HepG2 (cell line): Measurements from ENCODE around the gene ARAP1. TPM values are rescaled to one million over a fixed set of nuclear protein-coding genes. Genes with fewer than 3 reads are reported as not detected.

ENCODE experiments used
- ARID4A ChIP-seq: sonication (generic); formaldehyde crosslinking; IDR thresholded peaks from 2 replicates; pipeline ENCODE4 v1.5.0; 2020; ENCODE audit warnings: mild to moderate bottlenecking, missing genetic modification reagents, borderline replicate concordance
- CAMTA2 ChIP-seq: sonication (generic); formaldehyde crosslinking; IDR thresholded peaks from 2 replicates; pipeline ENCODE4 v1.4.0; 2020; ENCODE audit warnings: mild to moderate bottlenecking, missing genetic modification reagents, borderline replicate concordance
- CTCF ChIP-seq: sonication (generic); formaldehyde crosslinking; IDR thresholded peaks from 2 replicates; pipeline ENCODE4 v1.5.0; 2020; ENCODE audit warnings: mild to moderate bottlenecking, missing genetic modification reagents, moderate library complexity
- FOXO1 ChIP-seq: sonication (generic); formaldehyde crosslinking; IDR thresholded peaks from 2 replicates; pipeline ENCODE4 v1.4.0; 2020; ENCODE audit warnings: missing genetic modification reagents
- GMEB2 ChIP-seq: IDR thresholded peaks from 2 replicates; pipeline ENCODE4 v1.6.1; 2016; ENCODE audit warnings: missing biosample characterization, missing genetic modification reagents, low read depth
- HDAC1 ChIP-seq: sonication (generic); formaldehyde crosslinking; IDR thresholded peaks from 2 replicates; pipeline ENCODE4 v1.5.1; 2020; ENCODE audit warnings: mild to moderate bottlenecking, missing genetic modification reagents
- NAIF1 ChIP-seq: sonication (generic); formaldehyde crosslinking; IDR thresholded peaks from 2 replicates; pipeline ENCODE4 v1.5.0; 2020; ENCODE audit warnings: mild to moderate bottlenecking, missing genetic modification reagents, borderline replicate concordance
- NCOA5 ChIP-seq: sonication (generic); formaldehyde crosslinking; IDR thresholded peaks from 2 replicates; pipeline ENCODE4 v1.4.0; 2020; ENCODE audit warnings: missing genetic modification reagents
- NFATC3 ChIP-seq: sonication (generic); formaldehyde crosslinking; IDR thresholded peaks from 2 replicates; pipeline ENCODE4 v1.5.1; 2020; ENCODE audit warnings: mild to moderate bottlenecking, missing genetic modification reagents
- NFIC ChIP-seq: IDR thresholded peaks from 2 replicates; pipeline ENCODE4 v1.6.1; 2012; ENCODE audit warnings: mild to moderate bottlenecking, low read length, inconsistent platforms
- PRDM15 ChIP-seq: sonication (generic); formaldehyde crosslinking; IDR thresholded peaks from 2 replicates; pipeline ENCODE4 v1.4.0; 2020; ENCODE audit warnings: missing genetic modification reagents
- TARDBP ChIP-seq: sonication (generic); formaldehyde crosslinking; IDR thresholded peaks from 2 replicates; pipeline ENCODE4 v1.8.0; 2022; ENCODE audit warnings: mild to moderate bottlenecking, missing genetic modification reagents
- TEAD2 ChIP-seq: sonication (generic); formaldehyde crosslinking; IDR thresholded peaks from 2 replicates; pipeline ENCODE4 v1.9.0; 2021; ENCODE audit warnings: missing genetic modification reagents
- ZC3H4 ChIP-seq: sonication (generic); formaldehyde crosslinking; IDR thresholded peaks from 2 replicates; pipeline ENCODE4 v1.4.0; 2020; ENCODE audit warnings: missing genetic modification reagents, borderline replicate concordance
- ZNF20 ChIP-seq: sonication (generic); formaldehyde crosslinking; IDR thresholded peaks from 2 replicates; pipeline ENCODE4 v1.4.0; 2020; ENCODE audit warnings: mild to moderate bottlenecking, moderate library complexity, missing genetic modification reagents
- ZNF501 ChIP-seq: sonication (generic); formaldehyde crosslinking; IDR thresholded peaks from 2 replicates; pipeline ENCODE4 v1.5.1; 2020; ENCODE audit warnings: mild to moderate bottlenecking, moderate library complexity, missing genetic modification reagents
- ZNF850 ChIP-seq: sonication (generic); formaldehyde crosslinking; conservative IDR thresholded peaks from 2 replicates; pipeline ENCODE4 v1.9.0; 2021; ENCODE audit warnings: mild to moderate bottlenecking, missing genetic modification reagents
- polyA plus RNA-seq, 8 experiments: library from polyadenylated mRNA; depleted of rRNA in 3 of 8; stranded (reverse) in 7 of 8; unstranded in 1 of 8; fragments of >200 nt; fragmentation: Illumina TruSeq in 4 of 8; extraction: Trizol in 4 of 8; gene quantifications; 2 replicates each; pipeline versions ENCODE4 v1.2.1 to v1.2.3, GENCODE V29; 2011 to 2016; ENCODE audit warnings: low read depth in 4 of 8, missing spikeins in 1 of 8, mixed read lengths in 1 of 8; ENCODE audit not compliant: insufficient read depth in 1 of 8
- total RNA-seq, 5 experiments: library from RNA; depleted of rRNA; stranded (reverse); fragments of >200 nt; fragmentation: Illumina TruSeq; extraction: Trizol; gene quantifications; 2 replicates each; pipeline ENCODE4 v1.2.3, GENCODE V29; 2016; ENCODE audit warnings: low read depth in 1 of 5

ARAP1 gene
- total and polyA plus RNA-seq, 2 of the 13 experiments (the other 11 are each of a cell fraction or from before 2014, with no cell fraction given) = 43.2 to 55.5 TPM

GRCh38 chr11:72793425-72794367, 41.5 kb upstream of the ARAP1 start, which contains the start of gene STARD10 (continued):
- TF ChIP-seq CTCF (CRISPR knock-in tag) = peak; percentile 95
- TF ChIP-seq ZC3H4 (CRISPR knock-in tag) = no peak
- no peak for TF ChIP-seq NFIC
- TF ChIP-seq ZNF850 = no peak
- no peak for TF ChIP-seq TEAD2 (CRISPR knock-in tag)
- peak; percentile 71; the same call in 1 of the 2 replicates for TF ChIP-seq ARID4A (CRISPR knock-in tag)
- TF ChIP-seq NFATC3 = 0 out of 2 replicates have a peak, but pooled peaks have one; percentile 45
- TF ChIP-seq FOXO1 (CRISPR knock-in tag) = peak; percentile 83
- TF ChIP-seq HDAC1 (CRISPR knock-in tag) = peak; percentile 81
- TF ChIP-seq PRDM15 (CRISPR knock-in tag) = peak; percentile 86
- no peak; the same call in 1 of the 2 replicates for TF ChIP-seq GMEB2 (CRISPR knock-in tag)
- TF ChIP-seq CAMTA2 (CRISPR knock-in tag) = no peak
- no peak for TF ChIP-seq NCOA5 (CRISPR knock-in tag)
- no peak; the same call in none of the 2 replicates for TF ChIP-seq TARDBP (CRISPR knock-in tag)
- TF ChIP-seq ZNF501 = peak; percentile 96
- TF ChIP-seq NAIF1 (CRISPR knock-in tag) = peak; percentile 70; the same call in 1 of the 2 replicates
- TF ChIP-seq ZNF20 = no peak
